Measurements from ENCODE around the gene THBD. TPM values are rescaled to one million over a fixed set of nuclear protein-coding genes. Genes with fewer than 3 reads are reported as not detected.

THBD gene
- total RNA-seq, 1 donor from 2014 or later = 22.7 TPM

DNA sequence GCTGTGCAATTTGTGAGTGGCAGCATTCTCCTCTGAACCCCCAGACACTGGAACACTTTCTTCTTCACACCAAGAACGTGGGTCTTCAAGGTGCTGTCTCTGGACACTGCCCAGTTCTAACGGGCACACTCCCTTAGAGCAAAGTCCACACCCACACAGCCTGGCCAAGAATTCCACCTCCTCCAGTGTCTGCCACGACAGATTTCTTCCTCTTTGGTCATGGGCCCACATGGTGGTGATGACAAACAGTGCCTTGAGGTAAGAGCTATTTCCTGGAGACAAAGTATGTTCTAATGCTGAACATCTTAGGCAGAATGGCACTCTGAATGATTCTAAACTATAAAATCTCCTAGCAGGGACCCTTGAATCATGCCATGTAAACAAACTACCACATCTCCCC is 39.8 kb downstream of the THBD start:
- Mint-ChIP-seq H3K27ac (ENCODE audit: unreplicated experiment) (no peak overlapping the region), H3K4me1 (ENCODE audit: low read depth, unreplicated experiment) (peaks cover 4% of the 10 kb centered on the region), H3K4me3 (ENCODE audit: unreplicated experiment) (no peak overlapping the region), H3K36me3 (ENCODE audit: low read depth, unreplicated experiment) (no peaks in the 10 kb centered on the region), H3K9me3 (ENCODE audit: unreplicated experiment) (no peaks in the 10 kb centered on the region), H3K27me3 (ENCODE audit: low read depth, unreplicated experiment) (peaks cover 7% of the 10 kb centered on the region)
- Histone ChIP-seq H3K4me1 (ENCODE audit: insufficient read depth, low read length) (no peaks in the 10 kb centered on the region), H3K27ac (ENCODE audit: low read depth, low read length) (no peak overlapping the region), H3K4me2 (ENCODE audit: low read length) (no peak overlapping the region), H3K9me3 (ENCODE audit: insufficient read depth, low read depth, low read length) (no peaks in the 10 kb centered on the region), H3K4me3 (ENCODE audit: insufficient read depth, low read depth, low read length) (no peak overlapping the region), H3K27me3 (ENCODE audit: insufficient read depth, low read length) (peaks cover 2% of the 10 kb centered on the region), H2AFZ (ENCODE audit: low read depth, low read length) (no peak overlapping the region), H3K36me3 (ENCODE audit: insufficient read depth, low read length) (no peaks in the 10 kb centered on the region), H3K79me2 (ENCODE audit: insufficient read depth, low read length) (no peaks in the 10 kb centered on the region), H3K9ac (ENCODE audit: low read length) (no peak overlapping the region), H4K20me1 (ENCODE audit: insufficient read depth, low read length) (no peaks in the 10 kb centered on the region)
- TF ChIP-seq EZH2 (IDR thresholded peaks at IDR 0.05; ENCODE audit: insufficient read depth, low read length) = no peak
- TF ChIP-seq, protein P1, sequence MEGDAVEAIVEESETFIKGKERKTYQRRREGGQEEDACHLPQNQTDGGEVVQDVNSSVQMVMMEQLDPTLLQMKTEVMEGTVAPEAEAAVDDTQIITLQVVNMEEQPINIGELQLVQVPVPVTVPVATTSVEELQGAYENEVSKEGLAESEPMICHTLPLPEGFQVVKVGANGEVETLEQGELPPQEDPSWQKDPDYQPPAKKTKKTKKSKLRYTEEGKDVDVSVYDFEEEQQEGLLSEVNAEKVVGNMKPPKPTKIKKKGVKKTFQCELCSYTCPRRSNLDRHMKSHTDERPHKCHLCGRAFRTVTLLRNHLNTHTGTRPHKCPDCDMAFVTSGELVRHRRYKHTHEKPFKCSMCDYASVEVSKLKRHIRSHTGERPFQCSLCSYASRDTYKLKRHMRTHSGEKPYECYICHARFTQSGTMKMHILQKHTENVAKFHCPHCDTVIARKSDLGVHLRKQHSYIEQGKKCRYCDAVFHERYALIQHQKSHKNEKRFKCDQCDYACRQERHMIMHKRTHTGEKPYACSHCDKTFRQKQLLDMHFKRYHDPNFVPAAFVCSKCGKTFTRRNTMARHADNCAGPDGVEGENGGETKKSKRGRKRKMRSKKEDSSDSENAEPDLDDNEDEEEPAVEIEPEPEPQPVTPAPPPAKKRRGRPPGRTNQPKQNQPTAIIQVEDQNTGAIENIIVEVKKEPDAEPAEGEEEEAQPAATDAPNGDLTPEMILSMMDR (IDR thresholded peaks at IDR 0.05; ENCODE audit: insufficient read depth, low read depth, low read length) = no peak
- FAIRE-seq (no peak), DNase-seq (ENCODE audit: low read depth) (no peak)

GRCh38 chr20:23008667-23009066 is 40.8 kb downstream of the THBD start:
- Histone ChIP-seq H3K4me3 (ENCODE audit: insufficient read depth, low read depth, low read length) (no peak overlapping the region), H4K20me1 (ENCODE audit: insufficient read depth, low read length) (no peaks in the 10 kb centered on the region), H3K79me2 (ENCODE audit: insufficient read depth, low read length) (no peaks in the 10 kb centered on the region), H3K27ac (ENCODE audit: low read depth, low read length) (no peak overlapping the region), H3K36me3 (ENCODE audit: insufficient read depth, low read length) (no peaks in the 10 kb centered on the region), H3K4me1 (ENCODE audit: insufficient read depth, low read length) (no peaks in the 10 kb centered on the region), H2AFZ (ENCODE audit: low read depth, low read length) (no peak overlapping the region), H3K27me3 (ENCODE audit: insufficient read depth, low read length) (peaks cover 2% of the 10 kb centered on the region), H3K4me2 (ENCODE audit: low read length) (no peak overlapping the region), H3K9me3 (ENCODE audit: insufficient read depth, low read depth, low read length) (no peaks in the 10 kb centered on the region), H3K9ac (ENCODE audit: low read length) (no peak overlapping the region)
- peaks cover 8% of the 10 kb centered on the region for H3K27me3 Mint-ChIP-seq (ENCODE audit: low read depth, unreplicated experiment)
- H3K27ac Mint-ChIP-seq (ENCODE audit: unreplicated experiment) = no peak overlapping the region
- H3K4me3 Mint-ChIP-seq (ENCODE audit: unreplicated experiment) = no peak overlapping the region
- H3K36me3 Mint-ChIP-seq (ENCODE audit: low read depth, unreplicated experiment) = no peaks in the 10 kb centered on the region
- no peaks in the 10 kb centered on the region for H3K9me3 Mint-ChIP-seq (ENCODE audit: unreplicated experiment)
- H3K4me1 Mint-ChIP-seq (ENCODE audit: low read depth, unreplicated experiment) = peaks cover 4% of the 10 kb centered on the region
- DNase-seq (ENCODE audit: low read depth) (no peak), FAIRE-seq (no peak)
- no peak for TF ChIP-seq EZH2 (IDR thresholded peaks at IDR 0.05; ENCODE audit: insufficient read depth, low read length)
- TF ChIP-seq, protein P1 (IDR thresholded peaks at IDR 0.05; ENCODE audit: insufficient read depth, low read depth, low read length) = no peak

GRCh38 chr20:23007886-23008655 is 41.4 kb downstream of the THBD start:
- H3K4me3 Mint-ChIP-seq (ENCODE audit: unreplicated experiment) = no peak overlapping the region
- no peaks in the 10 kb centered on the region for H4K20me1 ChIP-seq (ENCODE audit: insufficient read depth, low read length)
- no peak overlapping the region for H3K27ac Mint-ChIP-seq (ENCODE audit: unreplicated experiment)

More at GRCh38 chr20:23007886-23008655, 41.4 kb downstream of the THBD start:
- Histone ChIP-seq H3K4me3 (ENCODE audit: insufficient read depth, low read depth, low read length) (no peak overlapping the region), H3K4me2 (ENCODE audit: low read length) (no peak overlapping the region), H3K9me3 (ENCODE audit: insufficient read depth, low read depth, low read length) (no peaks in the 10 kb centered on the region), H2AFZ (ENCODE audit: low read depth, low read length) (no peak overlapping the region), H3K79me2 (ENCODE audit: insufficient read depth, low read length) (no peaks in the 10 kb centered on the region), H3K4me1 (ENCODE audit: insufficient read depth, low read length) (no peaks in the 10 kb centered on the region), H3K9ac (ENCODE audit: low read length) (no peak overlapping the region), H3K36me3 (ENCODE audit: insufficient read depth, low read length) (no peaks in the 10 kb centered on the region), H3K27me3 (ENCODE audit: insufficient read depth, low read length) (peaks cover 2% of the 10 kb centered on the region), H3K27ac (ENCODE audit: low read depth, low read length) (no peak overlapping the region)
- FAIRE-seq = no peak
- no peak for DNase-seq (ENCODE audit: low read depth)
- peaks cover 4% of the 10 kb centered on the region for H3K4me1 Mint-ChIP-seq (ENCODE audit: low read depth, unreplicated experiment)
- TF ChIP-seq EZH2 (IDR thresholded peaks at IDR 0.05; ENCODE audit: insufficient read depth, low read length) = no peak
- TF ChIP-seq, protein P1 (IDR thresholded peaks at IDR 0.05; ENCODE audit: insufficient read depth, low read depth, low read length) = no peak
- no peaks in the 10 kb centered on the region for H3K36me3 Mint-ChIP-seq (ENCODE audit: low read depth, unreplicated experiment)
- H3K9me3 Mint-ChIP-seq (ENCODE audit: unreplicated experiment) = no peaks in the 10 kb centered on the region
- H3K27me3 Mint-ChIP-seq (ENCODE audit: low read depth, unreplicated experiment) = peaks cover 9% of the 10 kb centered on the region
